ENCODE measurements around the gene CNDP1.

CNDP1 gene

GRCh38 chr18:74519320-74520095 is 14.8 kb upstream of the CNDP1 start:
- TF ChIP-seq POLR2AphosphoS5 (IDR thresholded peaks at IDR 0.05; ENCODE audit: low read depth, low read length): no peak
- TF ChIP-seq FOXP2 (optimal IDR thresholded peaks at IDR 0.05; ENCODE audit: borderline replicate concordance, extremely low read depth, extremely low read length, insufficient read depth): no peak
- TF ChIP-seq REST (IDR thresholded peaks at IDR 0.05; ENCODE audit: insufficient read depth in 1 of 2, low read depth in 2 of 2, low read length in 2 of 2): no peak
- TF ChIP-seq SIN3A (IDR thresholded peaks at IDR 0.05; ENCODE audit: borderline replicate concordance, insufficient read depth, low read length): no peak
- no peak for TF ChIP-seq TAF1 (IDR thresholded peaks at IDR 0.05; ENCODE audit: borderline replicate concordance, insufficient read depth, low read length)

GRCh38 chr18:74520096-74520833 is 14.0 kb upstream of the CNDP1 start:
- TF ChIP-seq SIN3A (IDR thresholded peaks at IDR 0.05; ENCODE audit: borderline replicate concordance, insufficient read depth, low read length) (no peak), TAF1 (IDR thresholded peaks at IDR 0.05; ENCODE audit: borderline replicate concordance, insufficient read depth, low read length) (no peak), POLR2AphosphoS5 (IDR thresholded peaks at IDR 0.05; ENCODE audit: low read depth, low read length) (no peak), REST (IDR thresholded peaks at IDR 0.05; ENCODE audit: insufficient read depth in 1 of 2, low read depth in 2 of 2, low read length in 2 of 2) (no peak), FOXP2 (optimal IDR thresholded peaks at IDR 0.05; ENCODE audit: borderline replicate concordance, extremely low read depth, extremely low read length, insufficient read depth) (no peak)

- no peak for TF ChIP-seq REST (IDR thresholded peaks at IDR 0.05; ENCODE audit: insufficient read depth in 1 of 2, low read depth in 2 of 2, low read length in 2 of 2)
- TF ChIP-seq TAF1 (IDR thresholded peaks at IDR 0.05; ENCODE audit: borderline replicate concordance, insufficient read depth, low read length): no peak
Measured at GRCh38 chr18:74521068-74521725, 13.1 kb upstream of the CNDP1 start.

GRCh38 chr18:74522635-74523548 is 11.4 kb upstream of the CNDP1 start:
- TF ChIP-seq REST (IDR thresholded peaks at IDR 0.05; ENCODE audit: insufficient read depth in 1 of 2, low read depth in 2 of 2, low read length in 2 of 2) (no peak), SIN3A (IDR thresholded peaks at IDR 0.05; ENCODE audit: borderline replicate concordance, insufficient read depth, low read length) (no peak), FOXP2 (optimal IDR thresholded peaks at IDR 0.05; ENCODE audit: borderline replicate concordance, extremely low read depth, extremely low read length, insufficient read depth) (no peak), POLR2AphosphoS5 (IDR thresholded peaks at IDR 0.05; ENCODE audit: low read depth, low read length) (no peak), TAF1 (IDR thresholded peaks at IDR 0.05; ENCODE audit: borderline replicate concordance, insufficient read depth, low read length) (no peak)

Data from PFSK-1 (cell line).